Ovary (tissue), 9 donors: ENCODE results near the gene GAK. TPM values are rescaled to one million over a fixed set of nuclear protein-coding genes. Genes with fewer than 3 reads are reported as not detected.

Experiments
- DNase-seq, 5 donors: peaks; one replicate each; pipeline ENCODE4 v3.0.0-alpha.2; 2019 to 2020
- H3K27ac ChIP-seq, 2 donors: fragments of 200-600 bp; one replicate each; pipeline versions ENCODE4 v1.5.1 to v1.8.0; 2019 to 2022
- H3K27me3 ChIP-seq: fragments of 200-600 bp; one replicate; pipeline ENCODE4 v1.8.0; 2022
- H3K36me3 ChIP-seq: fragments of 200-600 bp; sonication (generic); one replicate; pipeline ENCODE4 v1.5.1; 2019
- H3K4me1 ChIP-seq: one replicate; pipeline ENCODE4 v1.8.1; 2013; ENCODE audit warnings: mild to moderate bottlenecking, moderate library complexity; ENCODE audit not compliant: insufficient read depth
- H3K4me3 ChIP-seq: fragments of 200-600 bp; sonication (generic); one replicate; pipeline ENCODE4 v1.5.1; 2017
- H3K9me3 ChIP-seq, 2 donors: fragments of 200-600 bp in 1 of 2; sonication (generic) in 1 of 2; one replicate each; pipeline versions ENCODE4 v1.5.1 to v1.8.1; 2013 to 2019; ENCODE audit warnings: mild to moderate bottlenecking in 1 of 2, moderate library complexity in 1 of 2
- CTCF ChIP-seq, 3 donors: fragments of 450-650 bp in 2 of 3; fragments of 200-600 bp in 1 of 3; IDR thresholded peaks; one replicate each; pipeline versions ENCODE4 v1.5.1 to v1.8.0; 2016 to 2022; ENCODE audit warnings: antibody characterized with exemption in 3 of 3, mild to moderate bottlenecking in 1 of 3
- EP300 ChIP-seq: sonication (generic); formaldehyde crosslinking; IDR thresholded peaks from one replicate; pipeline ENCODE4 v1.6.1; 2017; ENCODE audit warnings: antibody characterized with exemption
- POLR2A ChIP-seq: fragments of 450-650 bp; IDR thresholded peaks from one replicate; pipeline ENCODE4 v1.6.1; 2017; ENCODE audit warnings: antibody characterized with exemption, mild to moderate bottlenecking, moderate library complexity
- WGBS, 3 donors: extraction: QIAGEN DNeasy Blood & Tissue Kit in 1 of 3; methylation state at CpG; one replicate each; pipeline versions ENCODE4 v1.1.5 to v1.1.7; 2013 to 2017; 5-methylcytosine and 5-hydroxymethylcytosine counted together
- intact Hi-C, 4 donors: fragments of 100-400 bp; cut with DNase I; formaldehyde crosslinking; loops; one replicate each; pipeline versions ENCODE4 v1.11.0 to v1.15.1; 2022 to 2023
- polyA plus RNA-seq, 2 donors: library from polyadenylated mRNA; stranded (reverse); fragments of 200-250 nt in 1 of 2; fragments of 350-450 nt in 1 of 2; fragmentation: Illumina TruSeq in 1 of 2; extraction: RNeasy Lipid Tissue Mini Kit (QIAGEN cat#74804) in 1 of 2; gene quantifications; one replicate each; pipeline ENCODE4 v1.2.3, GENCODE V29; 2013 to 2014
- total RNA-seq, 7 donors: library from RNA; depleted of rRNA in 2 of 7; stranded (reverse); fragments of >200 nt in 2 of 7; fragmentation: NEBNext Ultra II Directional in 3 of 7; extraction: Animal tissue kit (Norgen Biotek cat#: 25700) in 3 of 7; gene quantifications; one replicate each; pipeline versions ENCODE4 v1.1.0 to v1.2.4, GENCODE V29; 2016 to 2023
- donor health status: DM: no; HTN: no; CAD: no; lungs with moderate emphysema.
- donor health status: DM: no; HTN: no; CAD: no.
- donor health status: Bipolar disorder and iron deficiency.
- donor health status: DM: yes; HTN: yes; CAD: no.
- donor health status: DM: no; HTN: no; CAD: no.
- donor health status: DM: yes; HTN: yes; CAD: no.

GAK gene
- total and polyA plus RNA-seq, 9 donors, result 30.7 to 95.4 (median 70.4) TPM

GRCh38 chr4:821631-822030 lies 110.5 kb downstream of the GAK start:
- H3K4me3 ChIP-seq, result no peak overlapping the region
- H3K36me3 ChIP-seq, result no peaks in the 10 kb centered on the region
- peaks cover 12% of the 10 kb centered on the region for H3K27me3 ChIP-seq
- no peak overlapping the region for H3K27ac ChIP-seq
- H3K4me1 ChIP-seq, result no peaks in the 10 kb centered on the region
- TF ChIP-seq POLR2A (no peak), EP300 (no peak), CTCF (IDR thresholded peaks at IDR 0.05) (no peak)
- intact Hi-C loops, result no loop called here
- no peaks in the 10 kb centered on the region for H3K9me3 ChIP-seq
- 30 to 56% (median 41%) methylated on average over 16 of the region's 16 CpGs for WGBS, 3 donors
- DNase-seq, result no peak

DNA sequence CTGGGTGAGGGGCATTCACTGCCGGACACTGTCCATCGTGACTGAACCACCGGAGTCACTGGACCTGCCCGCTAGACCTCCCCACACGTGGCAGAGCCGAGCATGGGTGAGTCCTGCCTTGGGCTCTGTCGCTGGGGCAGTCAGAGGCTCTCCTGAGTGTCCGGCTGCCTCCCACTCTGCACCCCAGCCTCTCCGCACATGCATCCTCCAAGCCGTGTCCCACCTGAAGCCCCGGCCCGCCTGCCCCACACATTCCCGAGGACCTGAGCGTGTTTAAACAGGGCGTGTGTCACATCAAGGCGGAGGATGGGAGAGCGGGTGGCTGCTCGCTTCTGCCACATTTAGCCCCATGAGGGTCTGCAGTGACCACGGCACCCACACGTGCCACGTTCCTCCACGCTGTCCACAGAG lies 110.9 kb downstream of the GAK start:
- no peak overlapping the region for H3K4me3 ChIP-seq
- H3K36me3 ChIP-seq, result no peaks in the 10 kb centered on the region
- intact Hi-C loops, result no loop called here
- WGBS, 3 donors, result 68 to 78% (median 78%) methylated on average over 15 to 22 of the region's 22 CpGs
- H3K4me1 ChIP-seq, result no peaks in the 10 kb centered on the region
- DNase-seq, result no peak
- H3K27ac ChIP-seq, result no peak overlapping the region
- H3K27me3 ChIP-seq, result peaks cover 12% of the 10 kb centered on the region
- H3K9me3 ChIP-seq, result no peaks in the 10 kb centered on the region
- no peak for TF ChIP-seq EP300
- no peak for TF ChIP-seq POLR2A

GRCh38 chr4:820230-821172 lies 111.6 kb downstream of the GAK start:
- Histone ChIP-seq H3K36me3 (no peaks in the 10 kb centered on the region), H3K9me3 (no peaks in the 10 kb centered on the region), H3K4me1 (no peaks in the 10 kb centered on the region), H3K4me3 (no peak overlapping the region), H3K27me3 (peaks cover 12% of the 10 kb centered on the region), H3K27ac (no peak overlapping the region)
- DNase-seq, result no peak
- TF ChIP-seq POLR2A (no peak), EP300 (no peak), CTCF (IDR thresholded peaks at IDR 0.05) (no peak)
- 72 to 80% (median 77%) methylated on average over 24 of the region's 24 CpGs for WGBS, 3 donors
- intact Hi-C loops, result no loop called here

DNA sequence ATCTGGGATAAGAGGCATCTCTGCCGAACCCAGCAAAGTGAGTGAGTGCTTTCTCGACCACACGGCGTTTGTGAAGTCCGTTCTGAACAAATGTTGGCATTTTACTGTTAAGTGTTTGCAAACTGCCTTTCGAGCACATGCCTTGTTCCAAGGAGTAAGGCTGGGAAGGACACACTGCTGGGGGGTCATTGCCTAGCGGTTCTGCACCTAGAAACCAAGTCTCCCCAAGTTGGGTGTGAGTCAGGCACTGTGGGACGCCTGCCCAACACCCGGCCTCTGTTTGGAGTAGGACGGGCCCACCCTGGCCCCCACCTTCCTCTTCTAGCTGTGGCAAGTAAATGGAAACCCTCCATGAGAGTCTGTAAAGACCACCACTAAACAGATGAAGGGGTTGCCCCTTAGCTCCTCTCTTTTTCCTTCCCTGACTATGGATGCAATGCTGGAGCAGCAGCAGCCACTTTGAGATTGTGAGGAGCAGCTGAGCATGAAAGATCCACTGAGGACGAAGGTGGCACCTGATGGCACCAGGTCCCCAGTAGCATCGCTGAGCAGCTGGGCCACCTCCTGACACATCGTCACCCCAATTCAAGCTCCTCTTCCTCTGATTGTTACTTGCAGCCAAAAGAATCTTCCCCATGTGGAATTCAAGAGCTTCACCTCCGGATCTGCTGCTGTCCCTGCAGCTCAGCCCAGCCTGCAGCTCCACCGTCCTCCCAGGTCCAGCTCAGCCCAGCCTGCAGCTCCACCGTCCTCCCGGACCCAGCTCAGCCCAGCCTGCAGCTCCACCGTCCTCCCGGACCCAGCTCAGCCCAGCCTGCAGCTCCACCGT lies 112.5 kb downstream of the GAK start:
- no peaks in the 10 kb centered on the region for H3K9me3 ChIP-seq
- H3K27me3 ChIP-seq, result peaks cover 7% of the 10 kb centered on the region
- no peaks in the 10 kb centered on the region for H3K36me3 ChIP-seq
- no peak for DNase-seq
- TF ChIP-seq POLR2A (no peak), CTCF (IDR thresholded peaks at IDR 0.05) (no peak), EP300 (no peak)
- no peak overlapping the region for H3K27ac ChIP-seq
- 71 to 79% (median 79%) methylated on average over 20 of the region's 20 CpGs for WGBS, 3 donors
- H3K4me1 ChIP-seq, result no peaks in the 10 kb centered on the region
- intact Hi-C loops, result no loop called here
- no peak overlapping the region for H3K4me3 ChIP-seq
